ENCODE data around the gene NPPC. TPM values are rescaled to one million over a fixed set of nuclear protein-coding genes. Genes with fewer than 3 reads are reported as not detected.

Gene NPPC
- total RNA-seq, 1 experiment from 2014 or later = not detected

- CTCF ChIA-PET = interaction anchor here (0.7 kb wide), 1 partner anchor 249 kb away, joined by 3 read pairs; no protein-coding TSS in a partner anchor
- BruUV-seq (replicated peaks) = no TSS peak
- H3K27ac Mint-ChIP-seq (ENCODE audit: unreplicated experiment) = no peak overlapping the region
Measured at GRCh38 chr2:231908584-231908983, 17.6 kb downstream of the NPPC start.

GRCh38 chr2:231907765-231908164 lies 18.4 kb downstream of the NPPC start:
- H3K27ac Mint-ChIP-seq (ENCODE audit: unreplicated experiment) = no peak overlapping the region
- no peak for DNase-seq
- no peaks in the 10 kb centered on the region for H3K4me1 Mint-ChIP-seq (ENCODE audit: low read depth, unreplicated experiment)
- H3K36me3 Mint-ChIP-seq (ENCODE audit: insufficient read depth, unreplicated experiment) = peaks cover 4% of the 10 kb centered on the region
- H3K4me3 Mint-ChIP-seq (ENCODE audit: low read depth, unreplicated experiment) = no peak overlapping the region
- intact Hi-C loops (cut with micrococcal nuclease; ENCODE audit: unreplicated experiment) = loop anchor here (2.0 to 5.0 kb wide), 4 partner anchors 235 to 615 kb away; partner anchors contain the start of gene PRSS56
- peaks cover 47% of the 10 kb centered on the region for H3K27me3 Mint-ChIP-seq (ENCODE audit: unreplicated experiment)
- CTCF ChIA-PET = interaction anchor here (0.7 kb wide), 1 partner anchor 250 kb away, joined by 3 read pairs; no protein-coding TSS in a partner anchor
- BruUV-seq (replicated peaks) = no TSS peak
- no peaks in the 10 kb centered on the region for H3K9me3 Mint-ChIP-seq (ENCODE audit: low read depth, unreplicated experiment)
- TF ChIP-seq, protein P1, sequence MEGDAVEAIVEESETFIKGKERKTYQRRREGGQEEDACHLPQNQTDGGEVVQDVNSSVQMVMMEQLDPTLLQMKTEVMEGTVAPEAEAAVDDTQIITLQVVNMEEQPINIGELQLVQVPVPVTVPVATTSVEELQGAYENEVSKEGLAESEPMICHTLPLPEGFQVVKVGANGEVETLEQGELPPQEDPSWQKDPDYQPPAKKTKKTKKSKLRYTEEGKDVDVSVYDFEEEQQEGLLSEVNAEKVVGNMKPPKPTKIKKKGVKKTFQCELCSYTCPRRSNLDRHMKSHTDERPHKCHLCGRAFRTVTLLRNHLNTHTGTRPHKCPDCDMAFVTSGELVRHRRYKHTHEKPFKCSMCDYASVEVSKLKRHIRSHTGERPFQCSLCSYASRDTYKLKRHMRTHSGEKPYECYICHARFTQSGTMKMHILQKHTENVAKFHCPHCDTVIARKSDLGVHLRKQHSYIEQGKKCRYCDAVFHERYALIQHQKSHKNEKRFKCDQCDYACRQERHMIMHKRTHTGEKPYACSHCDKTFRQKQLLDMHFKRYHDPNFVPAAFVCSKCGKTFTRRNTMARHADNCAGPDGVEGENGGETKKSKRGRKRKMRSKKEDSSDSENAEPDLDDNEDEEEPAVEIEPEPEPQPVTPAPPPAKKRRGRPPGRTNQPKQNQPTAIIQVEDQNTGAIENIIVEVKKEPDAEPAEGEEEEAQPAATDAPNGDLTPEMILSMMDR (IDR thresholded peaks at IDR 0.05; ENCODE audit: unreplicated experiment) = no peak

More at GRCh38 chr2:231908584-231908983, 17.6 kb downstream of the NPPC start:
- Mint-ChIP-seq H3K27me3 (ENCODE audit: unreplicated experiment) (peaks cover 52% of the 10 kb centered on the region), H3K4me1 (ENCODE audit: low read depth, unreplicated experiment) (no peaks in the 10 kb centered on the region), H3K4me3 (ENCODE audit: low read depth, unreplicated experiment) (no peak overlapping the region), H3K9me3 (ENCODE audit: low read depth, unreplicated experiment) (no peaks in the 10 kb centered on the region), H3K36me3 (ENCODE audit: insufficient read depth, unreplicated experiment) (peaks cover 4% of the 10 kb centered on the region)
- DNase-seq = no peak
- TF ChIP-seq, protein P1 (IDR thresholded peaks at IDR 0.05; ENCODE audit: unreplicated experiment) = no peak
- intact Hi-C loops (cut with micrococcal nuclease; ENCODE audit: unreplicated experiment) = loop anchor here (5.0 kb wide), 2 partner anchors 234 to 614 kb away; partner anchors contain the start of gene PRSS56

GRCh38 chr2:231905026-231905425 lies 21.2 kb downstream of the NPPC start:
- BruUV-seq (replicated peaks) = no TSS peak
- Mint-ChIP-seq H3K36me3 (ENCODE audit: insufficient read depth, unreplicated experiment) (peaks cover 9% of the 10 kb centered on the region), H3K27me3 (ENCODE audit: unreplicated experiment) (peaks cover 48% of the 10 kb centered on the region), H3K9me3 (ENCODE audit: low read depth, unreplicated experiment) (no peaks in the 10 kb centered on the region), H3K4me3 (ENCODE audit: low read depth, unreplicated experiment) (no peak overlapping the region), H3K27ac (ENCODE audit: unreplicated experiment) (no peak overlapping the region), H3K4me1 (ENCODE audit: low read depth, unreplicated experiment) (peaks cover 15% of the 10 kb centered on the region)
- no peak for DNase-seq
- TF ChIP-seq, protein P1 (IDR thresholded peaks at IDR 0.05; ENCODE audit: unreplicated experiment) = no peak
- CTCF ChIA-PET = interaction anchor here (1.2 kb wide), 1 partner anchor 461 kb away, joined by 3 read pairs; no protein-coding TSS in a partner anchor
- intact Hi-C loops (cut with micrococcal nuclease; ENCODE audit: unreplicated experiment) = loop anchor here (5.0 kb wide), 2 partner anchors 237 to 617 kb away; partner anchors contain the start of gene PRSS56

GRCh38 chr2:231904161-231904611 lies 22.0 kb downstream of the NPPC start:
- no TSS peak for BruUV-seq (replicated peaks)
- no peak for DNase-seq
- intact Hi-C loops (cut with micrococcal nuclease; ENCODE audit: unreplicated experiment) = no loop called here
- Mint-ChIP-seq H3K36me3 (ENCODE audit: insufficient read depth, unreplicated experiment) (peaks cover 9% of the 10 kb centered on the region), H3K27ac (ENCODE audit: unreplicated experiment) (no peak overlapping the region), H3K4me1 (ENCODE audit: low read depth, unreplicated experiment) (peaks cover 15% of the 10 kb centered on the region), H3K9me3 (ENCODE audit: low read depth, unreplicated experiment) (no peaks in the 10 kb centered on the region), H3K27me3 (ENCODE audit: unreplicated experiment) (peaks cover 39% of the 10 kb centered on the region), H3K4me3 (ENCODE audit: low read depth, unreplicated experiment) (no peak overlapping the region)
- CTCF ChIA-PET = interaction anchor here (0.6 kb wide), 1 partner anchor 26 kb away, joined by 3 read pairs; no protein-coding TSS in a partner anchor
- TF ChIP-seq, protein P1 (IDR thresholded peaks at IDR 0.05; ENCODE audit: unreplicated experiment) = no peak

All from Calu3 (cell line).